ENCODE results near the gene KRT86. TPM values are rescaled to one million over a fixed set of nuclear protein-coding genes. Genes with fewer than 3 reads are reported as not detected.
"Not testable (repeated sequence)": the region's sequence is repeated elsewhere in the genome, so short reads cannot be mapped to it uniquely, and the experiment has no call there.

Gene KRT86
- total and polyA plus RNA-seq, 2 donors (not counting 1 experiment from before 2014, with no cell fraction given), result 0.02 to 0.17 TPM

DNA sequence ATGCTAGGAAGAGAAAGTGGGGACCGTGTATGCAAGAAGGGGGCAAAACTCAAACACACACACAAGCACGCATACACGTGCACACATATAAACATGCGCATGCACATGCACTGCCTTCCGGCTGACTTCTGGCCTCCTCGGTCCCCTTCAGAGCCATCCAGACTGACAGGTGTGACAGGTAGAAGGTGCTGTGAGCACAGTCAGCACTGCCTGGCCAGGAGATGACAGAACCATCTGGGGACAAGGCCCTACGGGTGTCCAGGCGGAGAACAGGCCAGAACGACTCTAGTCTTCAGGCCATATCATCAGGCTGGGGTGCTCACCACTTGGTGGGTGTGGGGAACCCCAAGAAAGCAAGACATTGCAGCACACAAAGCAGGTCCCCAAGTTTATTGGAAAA, 39.5 kb downstream of the KRT86 start:
- no peak overlapping the region for H2AFZ ChIP-seq (ENCODE audit: low read length)
- no peak overlapping the region for H3K4me2 ChIP-seq (ENCODE audit: extremely low read depth, insufficient read depth, low read length)
- no peaks in the 10 kb centered on the region for H3K36me3 ChIP-seq (ENCODE audit: control insufficient read depth, insufficient read depth, low read length)
- DNase-seq (ENCODE audit: low read depth in 2 of 2), result no peak
- H3K27me3 ChIP-seq (ENCODE audit: control insufficient read depth, insufficient read depth, low read length), result peaks cover 46% of the 10 kb centered on the region
- H3K9ac ChIP-seq (ENCODE audit: insufficient read depth, low read length), result no peak overlapping the region
- no peak overlapping the region for H3K27ac ChIP-seq (ENCODE audit: insufficient read depth, low read length)
- no peak for TF ChIP-seq EZH2 (IDR thresholded peaks at IDR 0.05; ENCODE audit: low read length, missing control alignments)
- TF ChIP-seq, protein P1, sequence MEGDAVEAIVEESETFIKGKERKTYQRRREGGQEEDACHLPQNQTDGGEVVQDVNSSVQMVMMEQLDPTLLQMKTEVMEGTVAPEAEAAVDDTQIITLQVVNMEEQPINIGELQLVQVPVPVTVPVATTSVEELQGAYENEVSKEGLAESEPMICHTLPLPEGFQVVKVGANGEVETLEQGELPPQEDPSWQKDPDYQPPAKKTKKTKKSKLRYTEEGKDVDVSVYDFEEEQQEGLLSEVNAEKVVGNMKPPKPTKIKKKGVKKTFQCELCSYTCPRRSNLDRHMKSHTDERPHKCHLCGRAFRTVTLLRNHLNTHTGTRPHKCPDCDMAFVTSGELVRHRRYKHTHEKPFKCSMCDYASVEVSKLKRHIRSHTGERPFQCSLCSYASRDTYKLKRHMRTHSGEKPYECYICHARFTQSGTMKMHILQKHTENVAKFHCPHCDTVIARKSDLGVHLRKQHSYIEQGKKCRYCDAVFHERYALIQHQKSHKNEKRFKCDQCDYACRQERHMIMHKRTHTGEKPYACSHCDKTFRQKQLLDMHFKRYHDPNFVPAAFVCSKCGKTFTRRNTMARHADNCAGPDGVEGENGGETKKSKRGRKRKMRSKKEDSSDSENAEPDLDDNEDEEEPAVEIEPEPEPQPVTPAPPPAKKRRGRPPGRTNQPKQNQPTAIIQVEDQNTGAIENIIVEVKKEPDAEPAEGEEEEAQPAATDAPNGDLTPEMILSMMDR (conservative IDR thresholded peaks at IDR 0.05 in 1 of 2, IDR thresholded peaks at IDR 0.05 in 1 of 2; ENCODE audit: low read depth in 1 of 2, low read length in 2 of 2), result no peak
- H3K79me2 ChIP-seq (ENCODE audit: control insufficient read depth, insufficient read depth, low read length), result no peaks in the 10 kb centered on the region
- no peaks in the 10 kb centered on the region for H3K9me3 ChIP-seq (ENCODE audit: control insufficient read depth, insufficient read depth, low read depth, low read length)
- H4K20me1 ChIP-seq (ENCODE audit: control insufficient read depth, extremely low read depth, insufficient read depth, low read length), result no peaks in the 10 kb centered on the region
- no peaks in the 10 kb centered on the region for H3K4me1 ChIP-seq (ENCODE audit: control insufficient read depth, extremely low read depth, insufficient read depth, low read length)
- H3K4me3 ChIP-seq (replicated peaks in 1 of 4; ENCODE audit: control extremely low read depth in 1 of 4, insufficient read depth in 1 of 4, low read depth in 3 of 4, low read length in 4 of 4), result no peak overlapping the region

DNA sequence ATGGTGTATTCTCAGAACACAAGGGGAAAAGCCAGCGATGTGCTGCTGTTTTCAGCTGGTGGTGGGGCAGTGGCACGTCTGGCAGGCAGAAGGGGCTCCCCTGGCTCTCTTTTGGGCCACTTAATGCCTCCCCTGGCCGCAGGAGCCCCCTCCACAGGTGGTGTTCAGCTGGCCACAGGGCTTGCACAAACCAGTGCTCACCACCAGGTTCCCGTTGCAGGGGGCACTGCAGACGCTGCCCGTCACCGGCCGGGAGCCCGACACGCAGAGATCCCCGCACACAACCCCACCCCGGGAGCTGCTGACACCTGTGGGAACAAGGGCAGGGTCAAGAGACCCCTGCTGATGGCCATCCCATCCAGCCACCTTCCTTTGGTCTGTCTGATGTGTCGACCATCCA, 40.1 kb downstream of the KRT86 start:
- peaks cover 46% of the 10 kb centered on the region for H3K27me3 ChIP-seq (ENCODE audit: control insufficient read depth, insufficient read depth, low read length)
- no peak for TF ChIP-seq EZH2 (IDR thresholded peaks at IDR 0.05; ENCODE audit: low read length, missing control alignments)
- TF ChIP-seq, protein P1 (conservative IDR thresholded peaks at IDR 0.05 in 1 of 2, IDR thresholded peaks at IDR 0.05 in 1 of 2; ENCODE audit: low read depth in 1 of 2, low read length in 2 of 2), result no peak

DNA sequence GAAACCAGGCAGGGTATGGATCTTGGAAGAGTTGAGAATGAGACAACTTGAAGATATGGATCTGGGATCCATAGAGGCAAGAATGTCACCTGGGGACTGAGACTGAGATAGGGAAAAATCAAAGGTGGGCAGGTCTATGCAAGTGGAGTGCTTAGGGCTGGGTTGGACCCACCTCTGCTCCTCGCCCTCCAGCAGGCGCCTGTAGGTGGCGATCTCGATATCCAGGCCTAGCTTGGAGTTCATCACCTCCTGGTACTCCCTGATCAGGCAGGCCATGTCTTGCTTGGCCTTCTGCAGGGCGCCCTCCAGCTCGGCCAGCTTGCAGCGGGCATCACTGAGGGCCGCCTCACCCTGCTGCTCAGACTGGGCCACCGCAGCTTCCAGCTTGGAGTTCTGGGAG, 41.3 kb downstream of the KRT86 start:
- not testable (repeated sequence) for H3K9ac ChIP-seq (ENCODE audit: insufficient read depth, low read length); DNase-seq (ENCODE audit: low read depth in 2 of 2); H3K36me3 ChIP-seq (ENCODE audit: control insufficient read depth, insufficient read depth, low read length); H4K20me1 ChIP-seq (ENCODE audit: control insufficient read depth, extremely low read depth, insufficient read depth, low read length); H3K4me2 ChIP-seq (ENCODE audit: extremely low read depth, insufficient read depth, low read length); H3K4me3 ChIP-seq (replicated peaks in 1 of 4; ENCODE audit: control extremely low read depth in 1 of 4, insufficient read depth in 1 of 4, low read depth in 3 of 4, low read length in 4 of 4); H3K79me2 ChIP-seq (ENCODE audit: control insufficient read depth, insufficient read depth, low read length); H3K9me3 ChIP-seq (ENCODE audit: control insufficient read depth, insufficient read depth, low read depth, low read length); H3K4me1 ChIP-seq (ENCODE audit: control insufficient read depth, extremely low read depth, insufficient read depth, low read length); H2AFZ ChIP-seq (ENCODE audit: low read length); H3K27ac ChIP-seq (ENCODE audit: insufficient read depth, low read length)
- TF ChIP-seq, protein P1 (conservative IDR thresholded peaks at IDR 0.05 in 1 of 2, IDR thresholded peaks at IDR 0.05 in 1 of 2; ENCODE audit: low read depth in 1 of 2, low read length in 2 of 2), result peak in 1 of 2 donors; percentile 30
- H3K27me3 ChIP-seq (ENCODE audit: control insufficient read depth, insufficient read depth, low read length), result peaks cover 39% of the 10 kb centered on the region

More for the DNA sequence above, 40.1 kb downstream of the KRT86 start:
- Histone ChIP-seq H4K20me1 (ENCODE audit: control insufficient read depth, extremely low read depth, insufficient read depth, low read length) (no peaks in the 10 kb centered on the region), H3K79me2 (ENCODE audit: control insufficient read depth, insufficient read depth, low read length) (no peaks in the 10 kb centered on the region), H3K27ac (ENCODE audit: insufficient read depth, low read length) (no peak overlapping the region), H3K36me3 (ENCODE audit: control insufficient read depth, insufficient read depth, low read length) (no peaks in the 10 kb centered on the region), H2AFZ (ENCODE audit: low read length) (no peak overlapping the region), H3K4me1 (ENCODE audit: control insufficient read depth, extremely low read depth, insufficient read depth, low read length) (no peaks in the 10 kb centered on the region), H3K4me3 (replicated peaks in 1 of 4; ENCODE audit: control extremely low read depth in 1 of 4, insufficient read depth in 1 of 4, low read depth in 3 of 4, low read length in 4 of 4) (no peak overlapping the region), H3K9me3 (ENCODE audit: control insufficient read depth, insufficient read depth, low read depth, low read length) (no peaks in the 10 kb centered on the region), H3K9ac (ENCODE audit: insufficient read depth, low read length) (no peak overlapping the region), H3K4me2 (ENCODE audit: extremely low read depth, insufficient read depth, low read length) (no peak overlapping the region)
- DNase-seq (ENCODE audit: low read depth in 2 of 2), result no peak
